Glutamatergic neuron (in vitro differentiated cells): ENCODE data around the gene EPYC. TPM values are rescaled to one million over a fixed set of nuclear protein-coding genes. Genes with fewer than 3 reads are reported as not detected.

Source experiments
- DNase-seq: peaks from one replicate; pipeline ENCODE4 v3.0.0; 2022
- H3K27ac Mint-ChIP-seq: one replicate; pipeline ENCODE4 v1.8.0; 2020; ENCODE audit warnings: mild to moderate bottlenecking, mixed read lengths, inconsistent platforms; ENCODE audit not compliant: unreplicated experiment
- H3K27me3 Mint-ChIP-seq: one replicate; pipeline ENCODE4 v1.8.0; 2020; ENCODE audit warnings: mild to moderate bottlenecking, moderate library complexity, mixed read lengths, inconsistent platforms; ENCODE audit not compliant: unreplicated experiment
- H3K36me3 Mint-ChIP-seq: one replicate; pipeline ENCODE4 v1.8.0; 2020; ENCODE audit warnings: mild to moderate bottlenecking, mixed read lengths, inconsistent platforms; ENCODE audit not compliant: unreplicated experiment
- H3K4me1 Mint-ChIP-seq: one replicate; pipeline ENCODE4 v1.8.0; 2020; ENCODE audit warnings: mild to moderate bottlenecking, low read depth, mixed read lengths, inconsistent platforms; ENCODE audit not compliant: unreplicated experiment
- H3K4me3 Mint-ChIP-seq: one replicate; pipeline ENCODE4 v1.8.0; 2020; ENCODE audit warnings: mild to moderate bottlenecking, mixed read lengths, inconsistent platforms; ENCODE audit not compliant: unreplicated experiment
- H3K9me3 Mint-ChIP-seq: one replicate; pipeline ENCODE4 v1.8.0; 2020; ENCODE audit warnings: mild to moderate bottlenecking, moderate library complexity, mixed read lengths, inconsistent platforms; ENCODE audit not compliant: unreplicated experiment
- total RNA-seq: library from RNA; stranded (reverse); fragmentation: NEBNext Ultra II Directional; extraction: Animal tissue kit (Norgen Biotek cat#: 25700); gene quantifications from one replicate; pipeline ENCODE4 v1.2.1, GENCODE V29; 2021; ENCODE audit not compliant: unreplicated experiment
- TF ChIP-seq, protein P1 (sequence below): fragments of 200-600 bp; sonication (generic); IDR thresholded peaks from one replicate; pipeline ENCODE4 v1.5.0; 2021; ENCODE audit not compliant: partially characterized antibody, unreplicated experiment

EPYC gene
- total RNA-seq, 1 donor from 2014 or later: not detected

DNA sequence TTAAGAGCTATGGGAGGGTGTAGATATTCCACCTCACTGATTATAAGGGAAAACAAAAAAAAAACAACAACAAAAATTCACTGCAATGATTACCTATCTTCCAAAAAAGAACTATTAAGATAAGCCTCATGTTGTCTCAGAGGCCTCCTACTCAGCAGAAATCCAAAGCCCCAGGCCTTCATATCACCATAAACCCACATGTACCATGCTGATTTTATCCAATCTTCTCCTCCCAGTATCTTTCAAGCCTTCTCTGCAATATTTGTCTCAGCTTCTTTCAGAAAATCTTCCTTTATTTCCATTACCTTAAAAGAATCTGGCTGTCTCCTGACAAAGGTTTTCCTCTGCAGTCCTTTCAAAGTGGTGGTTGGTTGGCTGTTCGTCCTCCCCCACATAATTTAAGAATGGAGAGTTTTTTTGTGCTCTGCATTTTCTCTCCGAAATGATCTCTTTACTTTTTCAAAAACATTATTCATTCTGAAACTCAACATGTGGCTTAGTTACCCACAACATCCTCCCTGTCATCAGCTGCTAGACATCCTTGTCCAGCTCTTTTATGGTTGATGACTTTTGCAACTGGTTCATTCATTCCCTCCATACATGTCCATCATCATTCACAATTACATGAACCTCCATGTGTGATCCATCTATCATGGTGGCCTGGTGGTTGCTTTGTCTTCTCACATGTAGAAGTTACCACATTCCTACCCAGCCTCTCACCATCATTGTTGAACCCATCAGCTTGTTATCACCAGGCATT is 2.9 kb upstream of the EPYC start:
- no peaks in the 10 kb centered on the region for H3K4me1 Mint-ChIP-seq
- no peak overlapping the region for H3K27ac Mint-ChIP-seq
- DNase-seq: no peak
- no peaks in the 10 kb centered on the region for H3K9me3 Mint-ChIP-seq
- no peak overlapping the region for H3K4me3 Mint-ChIP-seq
- H3K36me3 Mint-ChIP-seq: no peaks in the 10 kb centered on the region
- no peaks in the 10 kb centered on the region for H3K27me3 Mint-ChIP-seq
- TF ChIP-seq, protein P1, sequence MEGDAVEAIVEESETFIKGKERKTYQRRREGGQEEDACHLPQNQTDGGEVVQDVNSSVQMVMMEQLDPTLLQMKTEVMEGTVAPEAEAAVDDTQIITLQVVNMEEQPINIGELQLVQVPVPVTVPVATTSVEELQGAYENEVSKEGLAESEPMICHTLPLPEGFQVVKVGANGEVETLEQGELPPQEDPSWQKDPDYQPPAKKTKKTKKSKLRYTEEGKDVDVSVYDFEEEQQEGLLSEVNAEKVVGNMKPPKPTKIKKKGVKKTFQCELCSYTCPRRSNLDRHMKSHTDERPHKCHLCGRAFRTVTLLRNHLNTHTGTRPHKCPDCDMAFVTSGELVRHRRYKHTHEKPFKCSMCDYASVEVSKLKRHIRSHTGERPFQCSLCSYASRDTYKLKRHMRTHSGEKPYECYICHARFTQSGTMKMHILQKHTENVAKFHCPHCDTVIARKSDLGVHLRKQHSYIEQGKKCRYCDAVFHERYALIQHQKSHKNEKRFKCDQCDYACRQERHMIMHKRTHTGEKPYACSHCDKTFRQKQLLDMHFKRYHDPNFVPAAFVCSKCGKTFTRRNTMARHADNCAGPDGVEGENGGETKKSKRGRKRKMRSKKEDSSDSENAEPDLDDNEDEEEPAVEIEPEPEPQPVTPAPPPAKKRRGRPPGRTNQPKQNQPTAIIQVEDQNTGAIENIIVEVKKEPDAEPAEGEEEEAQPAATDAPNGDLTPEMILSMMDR: no peak

DNA sequence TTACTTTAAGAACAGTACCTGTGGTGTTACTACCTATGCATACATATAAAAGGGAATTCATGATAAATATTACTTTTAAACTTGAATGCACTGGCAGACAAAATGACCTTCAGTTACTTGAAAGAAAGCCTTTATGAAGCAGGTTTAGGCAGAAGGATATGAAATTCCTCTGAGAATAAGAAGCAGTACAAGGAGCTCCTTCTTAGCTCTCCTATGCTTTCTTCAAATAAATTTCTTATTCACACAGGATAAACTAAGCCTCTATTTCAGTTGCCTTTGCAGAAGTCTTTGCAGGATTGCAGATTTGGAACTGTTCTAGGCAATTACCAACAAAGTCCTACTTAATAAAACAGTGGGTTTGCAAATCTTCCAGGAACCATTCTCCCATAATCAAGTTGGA is 1.0 kb downstream of the EPYC start:
- no peak overlapping the region for H3K27ac Mint-ChIP-seq
- TF ChIP-seq, protein P1: no peak
- no peak overlapping the region for H3K4me3 Mint-ChIP-seq
- H3K27me3 Mint-ChIP-seq: no peaks in the 10 kb centered on the region
- no peaks in the 10 kb centered on the region for H3K9me3 Mint-ChIP-seq
- no peaks in the 10 kb centered on the region for H3K4me1 Mint-ChIP-seq
- no peaks in the 10 kb centered on the region for H3K36me3 Mint-ChIP-seq
- no peak for DNase-seq

DNA sequence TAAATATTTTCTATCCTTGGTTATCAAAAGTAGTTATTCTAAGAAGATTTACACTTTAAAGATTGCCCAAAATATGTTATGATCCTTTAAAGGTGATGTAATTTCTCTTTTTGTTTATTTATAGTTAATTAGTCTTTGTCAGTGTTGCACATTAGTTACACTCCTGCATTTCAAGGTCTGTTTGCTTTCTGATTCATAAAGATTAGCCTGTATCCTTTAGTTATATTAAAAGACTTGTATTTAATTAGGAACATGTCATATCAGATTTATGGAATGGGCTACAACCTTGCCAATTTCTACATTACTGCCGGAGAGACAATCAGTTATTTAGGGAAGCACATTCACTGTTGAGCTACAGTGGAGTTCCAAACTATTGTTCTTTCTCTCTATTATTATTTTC is 3.5 kb downstream of the EPYC start:
- Mint-ChIP-seq H3K36me3 (no peaks in the 10 kb centered on the region), H3K27me3 (no peaks in the 10 kb centered on the region), H3K27ac (no peak overlapping the region), H3K9me3 (no peaks in the 10 kb centered on the region), H3K4me1 (no peaks in the 10 kb centered on the region), H3K4me3 (no peak overlapping the region)
- no peak for DNase-seq
- TF ChIP-seq, protein P1: no peak

DNA sequence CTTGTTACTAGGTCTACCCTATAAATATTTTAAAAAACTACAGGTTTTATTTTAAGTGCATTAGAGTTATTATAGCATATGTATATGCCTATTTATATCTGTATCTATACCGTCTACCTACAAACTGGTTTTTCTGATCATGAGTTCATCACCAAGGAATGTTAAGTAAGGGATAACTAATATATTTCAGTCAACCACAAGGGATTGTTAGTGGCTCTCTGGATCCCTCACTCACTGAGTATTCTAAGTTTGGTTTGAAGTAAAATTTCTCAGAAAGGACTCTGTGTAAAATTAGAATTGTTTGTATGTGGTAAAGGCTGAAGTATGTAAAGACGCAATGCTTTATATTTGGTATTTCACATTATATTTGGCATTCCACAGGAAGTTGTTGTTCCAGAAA is 4.8 kb downstream of the EPYC start:
- H3K9me3 Mint-ChIP-seq: no peaks in the 10 kb centered on the region
- no peak overlapping the region for H3K27ac Mint-ChIP-seq
- H3K36me3 Mint-ChIP-seq: no peaks in the 10 kb centered on the region
- no peaks in the 10 kb centered on the region for H3K27me3 Mint-ChIP-seq
- TF ChIP-seq, protein P1: no peak
- no peaks in the 10 kb centered on the region for H3K4me1 Mint-ChIP-seq
- DNase-seq: no peak
- H3K4me3 Mint-ChIP-seq: no peak overlapping the region

DNA sequence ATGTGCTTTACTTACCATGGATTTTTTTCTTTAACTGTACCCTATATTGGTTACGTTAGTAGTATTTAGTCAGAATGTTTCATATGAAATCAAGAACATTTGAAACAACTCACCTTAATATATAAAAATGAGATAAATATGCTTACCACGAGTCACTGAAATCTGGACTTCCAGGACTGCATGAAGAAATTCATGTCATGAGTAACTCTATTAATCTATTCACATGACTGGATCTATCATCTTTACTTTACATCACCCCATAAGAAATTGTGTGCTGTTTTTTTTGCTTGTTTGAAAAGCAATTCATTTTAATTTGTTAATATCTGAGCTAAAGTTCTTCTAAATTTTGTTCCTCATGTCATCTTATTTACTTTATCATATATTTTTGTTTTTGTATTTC is 5.2 kb downstream of the EPYC start:
- no peaks in the 10 kb centered on the region for H3K4me1 Mint-ChIP-seq
- TF ChIP-seq, protein P1: no peak

More for the DNA sequence above, 5.2 kb downstream of the EPYC start:
- Mint-ChIP-seq H3K4me3 (no peak overlapping the region), H3K27ac (no peak overlapping the region), H3K27me3 (no peaks in the 10 kb centered on the region), H3K36me3 (no peaks in the 10 kb centered on the region), H3K9me3 (no peaks in the 10 kb centered on the region)
- DNase-seq: no peak
